PC-3 (cell line): ENCODE measurements around the gene AIRE.

Source experiments
- EZH2 ChIP-seq: fragments of 300-600 bp; sonication (generic); IDR thresholded peaks from one replicate; pipeline ENCODE4 v1.6.1; 2017; ENCODE audit warnings: antibody characterized with exemption, mild to moderate bottlenecking, low read length; ENCODE audit not compliant: unreplicated experiment
- TF ChIP-seq, protein P1 (sequence below): fragments of 300-600 bp; sonication (generic); conservative IDR thresholded peaks from 2 replicates; pipeline ENCODE4 v1.5.1; 2017; ENCODE audit warnings: antibody characterized with exemption, low read depth, mild to moderate bottlenecking, low read length

- TF ChIP-seq, protein P1, sequence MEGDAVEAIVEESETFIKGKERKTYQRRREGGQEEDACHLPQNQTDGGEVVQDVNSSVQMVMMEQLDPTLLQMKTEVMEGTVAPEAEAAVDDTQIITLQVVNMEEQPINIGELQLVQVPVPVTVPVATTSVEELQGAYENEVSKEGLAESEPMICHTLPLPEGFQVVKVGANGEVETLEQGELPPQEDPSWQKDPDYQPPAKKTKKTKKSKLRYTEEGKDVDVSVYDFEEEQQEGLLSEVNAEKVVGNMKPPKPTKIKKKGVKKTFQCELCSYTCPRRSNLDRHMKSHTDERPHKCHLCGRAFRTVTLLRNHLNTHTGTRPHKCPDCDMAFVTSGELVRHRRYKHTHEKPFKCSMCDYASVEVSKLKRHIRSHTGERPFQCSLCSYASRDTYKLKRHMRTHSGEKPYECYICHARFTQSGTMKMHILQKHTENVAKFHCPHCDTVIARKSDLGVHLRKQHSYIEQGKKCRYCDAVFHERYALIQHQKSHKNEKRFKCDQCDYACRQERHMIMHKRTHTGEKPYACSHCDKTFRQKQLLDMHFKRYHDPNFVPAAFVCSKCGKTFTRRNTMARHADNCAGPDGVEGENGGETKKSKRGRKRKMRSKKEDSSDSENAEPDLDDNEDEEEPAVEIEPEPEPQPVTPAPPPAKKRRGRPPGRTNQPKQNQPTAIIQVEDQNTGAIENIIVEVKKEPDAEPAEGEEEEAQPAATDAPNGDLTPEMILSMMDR = no peak
- TF ChIP-seq EZH2 = no peak
Measured at GRCh38 chr21:44263768-44264167, 21.9 kb upstream of the AIRE start.
